K562 (cell line): Measurements from ENCODE around the gene CCDC82. TPM values are rescaled to one million over a fixed set of nuclear protein-coding genes. Genes with fewer than 3 reads are reported as not detected.

Source experiments
- CBX1 ChIP-seq: sonication (generic); IDR thresholded peaks from 2 replicates; pipeline ENCODE4 v1.6.1; 2016; ENCODE audit warnings: antibody characterized with exemption, low read depth, mild to moderate bottlenecking
- CUX1 ChIP-seq: fragments of 200-800 bp; sonication (Bioruptor generic); IDR thresholded peaks from 2 replicates; pipeline ENCODE4 v1.6.1; 2016; ENCODE audit warnings: missing genetic modification characterization, missing compliant biosample characterization
- GTF2E2 ChIP-seq: fragments of 200-800 bp; sonication (Bioruptor generic); IDR thresholded peaks from 2 replicates; pipeline ENCODE4 v1.6.1; 2016; ENCODE audit warnings: missing genetic modification characterization, missing compliant biosample characterization
- HBP1 ChIP-seq: fragments of 450-650 bp; formaldehyde crosslinking; IDR thresholded peaks from 2 replicates; pipeline ENCODE4 v1.4.0; 2022; ENCODE audit warnings: missing genetic modification characterization
- MAFG ChIP-seq: fragments of 450-650 bp; conservative IDR thresholded peaks from 2 replicates; pipeline ENCODE4 v1.6.1; 2016; ENCODE audit warnings: missing genetic modification characterization, missing compliant biosample characterization
- MECOM ChIP-seq: fragments of 250-450 bp; sonication (Bioruptor Pico); IDR thresholded peaks from 2 replicates; pipeline ENCODE4 v1.8.0; 2022; ENCODE audit warnings: inconsistent platforms
- NFE2L1 ChIP-seq: fragments of 450-650 bp; IDR thresholded peaks from 2 replicates; pipeline ENCODE4 v1.6.1; 2016; ENCODE audit warnings: missing genetic modification characterization, low read depth, mild to moderate bottlenecking, missing compliant biosample characterization, moderate library complexity, borderline replicate concordance
- PYGO2 ChIP-seq: fragments of 450-650 bp; IDR thresholded peaks from 2 replicates; pipeline ENCODE4 v1.6.1; 2016; ENCODE audit warnings: mild to moderate bottlenecking, missing genetic modification characterization, moderate library complexity, missing compliant biosample characterization
- ZFP1 ChIP-seq: fragments of 450-650 bp; formaldehyde crosslinking; IDR thresholded peaks from 2 replicates; pipeline ENCODE4 v1.4.0; 2020; ENCODE audit warnings: mild to moderate bottlenecking, mixed read lengths
- ZKSCAN8 ChIP-seq: fragments of 200-800 bp; sonication (Bioruptor generic); IDR thresholded peaks from 2 replicates; pipeline ENCODE4 v1.6.1; 2016; ENCODE audit warnings: missing genetic modification characterization, missing compliant biosample characterization
- ZNF395 ChIP-seq: fragments of 200-800 bp; sonication (Bioruptor generic); IDR thresholded peaks from 2 replicates; pipeline ENCODE4 v1.6.1; 2017; ENCODE audit warnings: missing genetic modification characterization, missing compliant biosample characterization
- ZNF518B ChIP-seq: fragments of 250-450 bp; sonication (Bioruptor Pico); IDR thresholded peaks from 2 replicates; pipeline ENCODE4 v1.5.0; 2021; ENCODE audit warnings: mild to moderate bottlenecking, moderate library complexity
- polyA plus RNA-seq, 8 experiments: library from polyadenylated mRNA; depleted of rRNA in 4 of 8; stranded (reverse) in 5 of 8; unstranded in 3 of 8; fragments of >200 nt; fragmentation: Nextera tagmentation in 2 of 8; fragmentation: Illumina TruSeq in 1 of 8; extraction: Ambion mirVana in 2 of 8; extraction: Trizol in 1 of 8; gene quantifications; 2 replicates each; pipeline versions ENCODE4 v1.2.1 to v1.2.3, GENCODE V29; 2011 to 2014; ENCODE audit warnings: inconsistent platforms in 1 of 8, missing spikeins in 1 of 8
- total RNA-seq, 7 experiments: library from RNA; depleted of rRNA in 6 of 7; stranded (reverse); fragments of >200 nt in 6 of 7; fragmentation: Illumina TruSeq in 2 of 7; extraction: Trizol in 2 of 7; gene quantifications; 2 replicates each; pipeline versions ENCODE4 v1.2.1 to v1.2.3, GENCODE V29; 2011 to 2021; ENCODE audit warnings: low replicate concordance in 1 of 7
- TF ChIP-seq, protein P1 (sequence below): fragments of 450-650 bp; formaldehyde crosslinking; IDR thresholded peaks from 2 replicates; pipeline ENCODE4 v1.4.0; 2020; ENCODE audit warnings: mild to moderate bottlenecking, moderate library complexity

CCDC82 gene
- total and polyA plus RNA-seq, 9 of the 15 experiments (the other 6 are each of a cell fraction or from before 2014, with no cell fraction given) = 12.5 to 51.3 (median 24.5) TPM

GRCh38 chr11:96330511-96330859 is 59.2 kb downstream of the CCDC82 start (continued):
- TF ChIP-seq HBP1 (CRISPR knock-in tag) = 0 out of 2 replicates have a peak, but pooled peaks have one; percentile 65
- peak; percentile 94 for TF ChIP-seq ZNF395 (CRISPR knock-in tag)
- TF ChIP-seq PYGO2 (tag) = peak; percentile 93
- TF ChIP-seq CBX1 = no peak
- TF ChIP-seq ZFP1 = peak; percentile 81
- peak; percentile 30; the same call in 1 of the 2 replicates for TF ChIP-seq NFE2L1 (tag)
- TF ChIP-seq ZKSCAN8 (CRISPR knock-in tag) = peak; percentile 82; the same call in 1 of the 2 replicates
- TF ChIP-seq CUX1 (CRISPR knock-in tag) = peak; percentile 95
- TF ChIP-seq, protein P1, sequence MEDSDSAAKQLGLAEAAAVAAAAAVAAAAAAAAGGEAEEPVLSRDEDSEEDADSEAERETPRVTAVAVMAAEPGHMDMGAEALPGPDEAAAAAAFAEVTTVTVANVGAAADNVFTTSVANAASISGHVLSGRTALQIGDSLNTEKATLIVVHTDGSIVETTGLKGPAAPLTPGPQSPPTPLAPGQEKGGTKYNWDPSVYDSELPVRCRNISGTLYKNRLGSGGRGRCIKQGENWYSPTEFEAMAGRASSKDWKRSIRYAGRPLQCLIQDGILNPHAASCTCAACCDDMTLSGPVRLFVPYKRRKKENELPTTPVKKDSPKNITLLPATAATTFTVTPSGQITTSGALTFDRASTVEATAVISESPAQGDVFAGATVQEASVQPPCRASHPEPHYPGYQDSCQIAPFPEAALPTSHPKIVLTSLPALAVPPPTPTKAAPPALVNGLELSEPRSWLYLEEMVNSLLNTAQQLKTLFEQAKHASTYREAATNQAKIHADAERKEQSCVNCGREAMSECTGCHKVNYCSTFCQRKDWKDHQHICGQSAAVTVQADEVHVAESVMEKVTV (CRISPR knock-in tag) = 0 out of 2 replicates have a peak, but pooled peaks have one; percentile 33
- 0 out of 2 replicates have a peak, but pooled peaks have one; percentile 55 for TF ChIP-seq ZNF518B (CRISPR knock-in tag)
- TF ChIP-seq MAFG = no peak
- peak; percentile 95 for TF ChIP-seq MECOM (CRISPR knock-in tag)
- no peak for TF ChIP-seq GTF2E2 (tag)
